Endothelial cell of umbilical vein (primary cell): Measurements from ENCODE around the gene DPP6. TPM values are rescaled to one million over a fixed set of nuclear protein-coding genes. Genes with fewer than 3 reads are reported as not detected.

Experiments
- BruUV-seq: library from RNA; stranded (reverse); fragments of 400-500 nt; replicated peaks from 2 replicates; lab custom pipeline; 2021; lab: Mats Ljungman, UMichigan
- CTCF ChIA-PET: fragments of 300-600, 350-600 bp; sonication (Branson Sonifier 250); formaldehyde crosslinking; loops from one replicate; lab custom pipeline; 2021; ENCODE audit warnings: antibody characterized with exemption, inconsistent platforms; lab: Charles Lee
- POLR2A ChIA-PET: fragments of 300-600, 350-600 bp; sonication (Branson Sonifier 250); formaldehyde crosslinking; loops from one replicate; lab custom pipeline; 2021; ENCODE audit warnings: antibody characterized with exemption, inconsistent platforms; lab: Charles Lee
- DNase-seq: peaks from one replicate; pipeline ENCODE4 v3.0.0-alpha.2; 2011; ENCODE audit warnings: low read depth, low spot score
- FAIRE-seq: peaks from 2 replicates; lab custom pipeline; 2011; peaks lifted over from hg19 to GRCh38; lab: Jason Lieb, UNC
- H2AFZ ChIP-seq: 2 replicates; pipeline ENCODE4 v1.6.0; 2012; ENCODE audit warnings: low read depth, low read length, control low read depth, inconsistent platforms
- H3K27ac ChIP-seq: 2 replicates; pipeline ENCODE4 v1.5.1; 2011; ENCODE audit warnings: low read depth, mild to moderate bottlenecking, control low read depth, low read length, moderate library complexity; ENCODE audit not compliant: insufficient read depth
- H3K27me3 ChIP-seq, 2 experiments: 2 replicates each; pipeline versions ENCODE4 v1.6.0 to v1.6.1; 2011; ENCODE audit warnings: low read length in 2 of 2, mixed read lengths in 1 of 2; ENCODE audit not compliant: control insufficient read depth in 2 of 2, insufficient read depth in 2 of 2
- H3K36me3 ChIP-seq, 2 experiments: 2 replicates in 1 of 2; 3 replicates in 1 of 2; pipeline ENCODE4 v1.5.1; 2011; ENCODE audit warnings: low read length in 2 of 2, mild to moderate bottlenecking in 1 of 2, moderate library complexity in 1 of 2; ENCODE audit not compliant: control insufficient read depth in 2 of 2, insufficient read depth in 2 of 2; ENCODE audit errors: extremely low read depth in 1 of 2
- H3K4me1 ChIP-seq: 3 replicates; pipeline ENCODE4 v1.5.1; 2011; ENCODE audit warnings: mild to moderate bottlenecking, low read length; ENCODE audit not compliant: control insufficient read depth, insufficient read depth; ENCODE audit errors: extremely low read depth
- H3K4me2 ChIP-seq: 2 replicates; pipeline ENCODE4 v1.6.1; 2011; ENCODE audit warnings: low read length, control low read depth, mixed read lengths; ENCODE audit not compliant: insufficient read depth
- H3K4me3 ChIP-seq, 3 experiments: fragments of 200-600 bp in 1 of 3; sonication (generic), shearing (Covaris generic) in 1 of 3; replicated peaks in 1 of 3; 2 replicates each; pipeline ENCODE4 v1.5.1; 2011 to 2016; ENCODE audit warnings: control low read depth in 3 of 3, low read length in 3 of 3, mild to moderate bottlenecking in 2 of 3, inconsistent platforms in 1 of 3, low read depth in 1 of 3, moderate library complexity in 1 of 3; ENCODE audit not compliant: insufficient read depth in 1 of 3
- H3K79me2 ChIP-seq: 2 replicates; pipeline ENCODE4 v1.6.0; 2012; ENCODE audit warnings: low read length, inconsistent platforms; ENCODE audit not compliant: control insufficient read depth, insufficient read depth
- H3K9ac ChIP-seq: replicated peaks from 2 replicates; pipeline ENCODE3; 2011; ENCODE audit warnings: low read length, control low read depth; ENCODE audit not compliant: insufficient read depth; ENCODE audit errors: extremely low read depth
- H3K9me1 ChIP-seq: replicated peaks from 3 replicates; pipeline ENCODE4 v1.6.0; 2011; ENCODE audit warnings: mild to moderate bottlenecking, low read length; ENCODE audit not compliant: control insufficient read depth, insufficient read depth; ENCODE audit errors: extremely low read depth
- H3K9me3 ChIP-seq: replicated peaks from 2 replicates; pipeline ENCODE4 v1.5.1; 2012; ENCODE audit warnings: low read length, inconsistent platforms; ENCODE audit not compliant: control insufficient read depth, insufficient read depth
- H4K20me1 ChIP-seq: replicated peaks from 2 replicates; pipeline ENCODE3; 2011; ENCODE audit warnings: mild to moderate bottlenecking, low read length; ENCODE audit not compliant: control insufficient read depth, insufficient read depth; ENCODE audit errors: extremely low read depth
- EZH2 ChIP-seq: IDR thresholded peaks from 2 replicates; pipeline ENCODE4 v1.6.1; 2012; ENCODE audit warnings: borderline replicate concordance, low read depth, mild to moderate bottlenecking, moderate library complexity, low read length, inconsistent platforms; ENCODE audit not compliant: severe bottlenecking
- FOS ChIP-seq: IDR thresholded peaks from 2 replicates; pipeline ENCODE4 v1.6.1; 2011; ENCODE audit warnings: mild to moderate bottlenecking, low read length, moderate library complexity, borderline replicate concordance; ENCODE audit not compliant: insufficient read depth
- GATA2 ChIP-seq: IDR thresholded peaks from 2 replicates; pipeline ENCODE4 v1.7.0; 2011; ENCODE audit warnings: low read depth, mild to moderate bottlenecking, moderate library complexity, mixed read lengths, low read length; ENCODE audit not compliant: insufficient read length, insufficient read depth
- JUN ChIP-seq: IDR thresholded peaks from 2 replicates; pipeline ENCODE4 v1.6.1; 2011; ENCODE audit warnings: borderline replicate concordance, low read depth; ENCODE audit not compliant: insufficient read length, insufficient read depth
- MYC ChIP-seq: IDR thresholded peaks from one replicate; pipeline ENCODE4 v1.6.1; 2011; ENCODE audit warnings: mild to moderate bottlenecking, low read depth, low read length
- POLR2A ChIP-seq: IDR thresholded peaks from 2 replicates; pipeline ENCODE4 v1.6.1; 2012; ENCODE audit warnings: low read depth, mild to moderate bottlenecking, control low read depth, low read length
- POLR2AphosphoS5 ChIP-seq: IDR thresholded peaks from 2 replicates; pipeline ENCODE4 v1.6.1; 2012; ENCODE audit warnings: low read depth, mild to moderate bottlenecking, control low read depth, low read length, moderate library complexity; ENCODE audit not compliant: insufficient read depth
- dilution Hi-C: fragments of 300-500 bp; cut with MboI; formaldehyde crosslinking; loops from one replicate; pipeline ENCODE4 v1.15.0; 2019; ENCODE audit warnings: low sequenced_read_pairs; ENCODE audit not compliant: extremely low pct_ligation_motif_present
- intact Hi-C: fragments of 100-400 bp; cut with micrococcal nuclease; formaldehyde crosslinking; loops from one replicate; pipeline ENCODE4 v1.10.0; 2022
- polyA plus RNA-seq, 4 experiments: library from polyadenylated mRNA; depleted of rRNA in 3 of 4; stranded (reverse) in 3 of 4; unstranded in 1 of 4; fragments of >200 nt; gene quantifications; 2 replicates each; pipeline versions ENCODE4 v1.2.1 to v1.2.3, GENCODE V29; 2011 to 2012; ENCODE audit warnings: missing spikeins in 1 of 4
- total RNA-seq: library from RNA; stranded (reverse); gene quantifications from 2 replicates; pipeline ENCODE4 v1.2.3, GENCODE V29; 2021
- TF ChIP-seq, protein P1 (sequence below), 2 donors: IDR thresholded peaks; 1 replicate in 1 of 2; 2 replicates in 1 of 2; pipeline ENCODE4 v1.5.1; 2011; ENCODE audit warnings: low read length in 2 of 2, mild to moderate bottlenecking in 2 of 2, moderate library complexity in 2 of 2, control low read depth in 1 of 2, inconsistent platforms in 1 of 2, low read depth in 1 of 2; ENCODE audit not compliant: insufficient read depth in 1 of 2; ENCODE audit errors: extremely low read depth in 1 of 2
- TF ChIP-seq, protein P2 (sequence below): IDR thresholded peaks from 2 replicates; pipeline ENCODE4 v1.6.1; 2011; ENCODE audit not compliant: insufficient read depth, insufficient read length

The DPP6 gene
- total and polyA plus RNA-seq, 2 donors (not counting 3 experiments of a cell fraction or from before 2014, with no cell fraction given) = not detected

DNA sequence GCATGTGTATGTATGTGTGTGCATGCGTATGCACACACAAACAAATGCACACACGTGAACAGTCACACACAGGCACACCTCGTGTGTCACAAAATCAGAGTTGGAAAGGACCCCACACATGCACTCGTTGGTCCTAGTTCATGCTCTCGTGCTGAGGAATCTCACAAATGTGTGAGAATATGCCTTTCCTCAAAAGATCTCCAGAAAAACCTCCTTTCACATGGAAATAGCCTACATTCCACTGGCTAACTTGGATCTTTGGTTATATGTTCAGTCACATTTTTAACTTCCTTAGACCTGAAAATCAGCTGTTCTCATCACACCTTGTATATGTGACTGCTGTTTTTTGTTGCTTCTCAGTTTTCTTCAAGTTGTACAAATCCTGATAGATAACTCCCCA lies 256.7 kb downstream of the DPP6 start:
- FAIRE-seq = no peak
- H2AFZ ChIP-seq = no peak overlapping the region
- H3K79me2 ChIP-seq = no peaks in the 10 kb centered on the region
- POLR2A ChIA-PET = no interaction called here
- no peak overlapping the region for H3K27ac ChIP-seq
- DNase-seq = no peak
- no peaks in the 10 kb centered on the region for H4K20me1 ChIP-seq
- BruUV-seq = no TSS peak
- no peak overlapping the region for H3K4me2 ChIP-seq
- TF ChIP-seq, protein P1, sequence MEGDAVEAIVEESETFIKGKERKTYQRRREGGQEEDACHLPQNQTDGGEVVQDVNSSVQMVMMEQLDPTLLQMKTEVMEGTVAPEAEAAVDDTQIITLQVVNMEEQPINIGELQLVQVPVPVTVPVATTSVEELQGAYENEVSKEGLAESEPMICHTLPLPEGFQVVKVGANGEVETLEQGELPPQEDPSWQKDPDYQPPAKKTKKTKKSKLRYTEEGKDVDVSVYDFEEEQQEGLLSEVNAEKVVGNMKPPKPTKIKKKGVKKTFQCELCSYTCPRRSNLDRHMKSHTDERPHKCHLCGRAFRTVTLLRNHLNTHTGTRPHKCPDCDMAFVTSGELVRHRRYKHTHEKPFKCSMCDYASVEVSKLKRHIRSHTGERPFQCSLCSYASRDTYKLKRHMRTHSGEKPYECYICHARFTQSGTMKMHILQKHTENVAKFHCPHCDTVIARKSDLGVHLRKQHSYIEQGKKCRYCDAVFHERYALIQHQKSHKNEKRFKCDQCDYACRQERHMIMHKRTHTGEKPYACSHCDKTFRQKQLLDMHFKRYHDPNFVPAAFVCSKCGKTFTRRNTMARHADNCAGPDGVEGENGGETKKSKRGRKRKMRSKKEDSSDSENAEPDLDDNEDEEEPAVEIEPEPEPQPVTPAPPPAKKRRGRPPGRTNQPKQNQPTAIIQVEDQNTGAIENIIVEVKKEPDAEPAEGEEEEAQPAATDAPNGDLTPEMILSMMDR (IDR thresholded peaks at IDR 0.05; ENCODE audit: extremely low read depth in 1 of 2, insufficient read depth in 1 of 2, low read depth in 1 of 2, low read length in 2 of 2) = no peak
- TF ChIP-seq POLR2AphosphoS5 (no peak), JUN (no peak), MYC (no peak), FOS (no peak), POLR2A (no peak), GATA2 (no peak), EZH2 (no peak)
- TF ChIP-seq, protein P2, sequence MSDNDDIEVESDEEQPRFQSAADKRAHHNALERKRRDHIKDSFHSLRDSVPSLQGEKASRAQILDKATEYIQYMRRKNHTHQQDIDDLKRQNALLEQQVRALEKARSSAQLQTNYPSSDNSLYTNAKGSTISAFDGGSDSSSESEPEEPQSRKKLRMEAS = no peak
- dilution Hi-C loops (no loop called here), intact Hi-C loops (no loop called here)
- no peaks in the 10 kb centered on the region for H3K36me3 ChIP-seq
- H3K4me1 ChIP-seq = no peaks in the 10 kb centered on the region
- no peaks in the 10 kb centered on the region for H3K27me3 ChIP-seq
- H3K4me3 ChIP-seq = no peak overlapping the region
- H3K9me3 ChIP-seq = no peaks in the 10 kb centered on the region
- no peak overlapping the region for H3K9ac ChIP-seq
- H3K9me1 ChIP-seq = no peaks in the 10 kb centered on the region
- CTCF ChIA-PET = no interaction called here
